CD4-positive, alpha-beta T cell (primary cell): ENCODE data around the gene STX11. TPM values are rescaled to one million over a fixed set of nuclear protein-coding genes. Genes with fewer than 3 reads are reported as not detected.

Source experiments
- ATAC-seq: fragments of 200-7000 bp; cut with Tn5 transposase; one replicate; pipeline ENCODE4 v1.10.0; 2022; ENCODE audit warnings: mild to moderate bottlenecking; ENCODE audit not compliant: poor library complexity
- CTCF ChIA-PET: fragments of 350-600 bp; sonication (Branson Sonifier 250); formaldehyde crosslinking; loops from one replicate; lab custom pipeline; 2021; ENCODE audit warnings: antibody characterized with exemption, inconsistent platforms; lab: Charles Lee
- POLR2A ChIA-PET: fragments of 350-600 bp; sonication (Branson Sonifier 250); formaldehyde crosslinking; loops from one replicate; lab custom pipeline; 2021; ENCODE audit warnings: antibody characterized with exemption, inconsistent platforms; lab: Charles Lee
- DNase-seq, 14 experiments: peaks; one replicate each; pipeline ENCODE4 v3.0.0-alpha.2; 2013 to 2020; ENCODE audit warnings: mixed read lengths in 2 of 14
- H3K27ac ChIP-seq, 2 donors: one replicate each; pipeline versions ENCODE4 v1.5.1 to v1.7.0; 2013; ENCODE audit warnings: low read length in 2 of 2, low read depth in 1 of 2, mild to moderate bottlenecking in 1 of 2
- H3K27me3 ChIP-seq, 2 experiments: 1 replicate in 1 of 2; 2 replicates in 1 of 2; pipeline versions ENCODE4 v1.6.1 to v1.7.0; 2013; ENCODE audit warnings: low read length in 2 of 2, control low read depth in 1 of 2, mild to moderate bottlenecking in 1 of 2, moderate library complexity in 1 of 2; ENCODE audit not compliant: insufficient read depth in 2 of 2, control insufficient read depth in 1 of 2
- H3K36me3 ChIP-seq: one replicate; pipeline ENCODE4 v1.6.1; 2013; ENCODE audit warnings: low read length, control low read depth; ENCODE audit not compliant: insufficient read depth
- H3K4me1 ChIP-seq: one replicate; pipeline ENCODE4 v1.6.1; 2013; ENCODE audit warnings: low read length, control low read depth; ENCODE audit not compliant: insufficient read depth
- H3K4me3 ChIP-seq: one replicate; pipeline ENCODE4 v1.5.1; 2013; ENCODE audit warnings: mild to moderate bottlenecking, low read length, moderate library complexity
- H3K9me3 ChIP-seq, 2 experiments: 1 replicate in 1 of 2; 2 replicates in 1 of 2; pipeline versions ENCODE4 v1.6.1 to v1.7.0; 2013; ENCODE audit warnings: low read length in 2 of 2, mild to moderate bottlenecking in 2 of 2, control low read depth in 1 of 2, moderate library complexity in 1 of 2; ENCODE audit not compliant: control insufficient read depth in 1 of 2, insufficient read depth in 1 of 2
- H3K27ac Mint-ChIP-seq: one replicate; pipeline ENCODE4 v1.8.0; 2020; ENCODE audit warnings: mixed read lengths
- H3K27me3 Mint-ChIP-seq: one replicate; pipeline ENCODE4 v1.8.0; 2021; ENCODE audit warnings: mixed read lengths
- H3K36me3 Mint-ChIP-seq: one replicate; pipeline ENCODE4 v1.8.0; 2021; ENCODE audit warnings: low read depth, mixed read lengths
- H3K4me1 Mint-ChIP-seq: one replicate; pipeline ENCODE4 v1.8.0; 2021; ENCODE audit warnings: low read depth, mixed read lengths
- H3K4me3 Mint-ChIP-seq: one replicate; pipeline ENCODE4 v1.8.0; 2020; ENCODE audit warnings: mild to moderate bottlenecking, mixed read lengths
- H3K9me3 Mint-ChIP-seq: one replicate; pipeline ENCODE4 v1.8.0; 2020; ENCODE audit warnings: mixed read lengths
- intact Hi-C, 2 experiments: fragments of 100-400 bp; cut with DNase I in 1 of 2; cut with micrococcal nuclease in 1 of 2; formaldehyde crosslinking; loops; one replicate each; pipeline versions ENCODE4 v1.15.1 to v1.9.0; 2023 to 2025; cut with DNase I, micrococcal nuclease
- total RNA-seq, 174 experiments: library from RNA in 2 of 174; stranded (reverse) in 2 of 174; gene quantifications; one replicate each; pipeline ENCODE4 v1.2.3 and lab custom pipeline; 2021 to 2026
- TF ChIP-seq, protein P1 (sequence below): fragments of 200-600 bp; IDR thresholded peaks from one replicate; pipeline ENCODE4 v1.8.0; 2022; ENCODE audit warnings: antibody characterized with exemption, mild to moderate bottlenecking

Gene STX11
- total RNA-seq, 2 experiments from 2014 or later, result 16.1 to 16.8 TPM

DNA sequence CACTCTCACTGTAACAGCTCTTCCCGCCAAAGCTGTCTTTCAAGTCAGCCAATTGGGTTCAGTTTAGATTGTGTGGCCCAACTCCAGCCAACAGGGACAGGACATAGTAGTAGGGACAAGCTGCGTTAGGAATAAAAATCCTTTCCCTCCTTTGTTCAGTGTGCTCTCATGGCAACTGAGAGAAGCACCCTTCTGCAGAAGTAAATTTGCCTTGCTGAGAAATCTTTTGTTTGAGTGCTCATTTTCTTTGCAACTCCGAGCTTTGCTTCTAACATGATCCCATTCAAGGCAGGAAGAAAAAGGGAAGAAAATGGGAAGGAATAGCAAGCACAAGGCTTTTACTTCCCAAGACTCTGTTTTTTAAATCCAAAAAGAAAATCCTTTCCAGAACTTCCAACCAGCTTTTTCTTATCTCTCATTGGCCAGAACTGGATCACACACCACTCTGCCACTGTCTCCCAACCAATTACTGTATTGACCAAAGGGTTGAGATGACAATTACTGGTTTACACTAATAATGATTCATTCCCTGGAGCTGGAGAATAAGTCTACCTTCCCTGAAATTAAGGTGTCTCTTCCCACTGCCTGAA, 52.7 kb downstream of the STX11 start:
- peaks cover 17% of the 10 kb centered on the region for H3K27me3 Mint-ChIP-seq
- ChIA-PET CTCF (no interaction called here), POLR2A (no interaction called here)
- Histone ChIP-seq H3K36me3 (no peaks in the 10 kb centered on the region), H3K27me3 (no peaks in the 10 kb centered on the region), H3K9me3 (peaks cover 10 to 31% of the 10 kb centered on the region in 2 experiments), H3K27ac (no peak overlapping the region), H3K4me3 (no peak overlapping the region), H3K4me1 (no peaks in the 10 kb centered on the region)
- H3K36me3 Mint-ChIP-seq, result peaks cover 5% of the 10 kb centered on the region
- peaks cover 19% of the 10 kb centered on the region for H3K9me3 Mint-ChIP-seq
- DNase-seq (no peak), ATAC-seq (no peak)
- H3K27ac Mint-ChIP-seq, result no peak overlapping the region
- TF ChIP-seq, protein P1, sequence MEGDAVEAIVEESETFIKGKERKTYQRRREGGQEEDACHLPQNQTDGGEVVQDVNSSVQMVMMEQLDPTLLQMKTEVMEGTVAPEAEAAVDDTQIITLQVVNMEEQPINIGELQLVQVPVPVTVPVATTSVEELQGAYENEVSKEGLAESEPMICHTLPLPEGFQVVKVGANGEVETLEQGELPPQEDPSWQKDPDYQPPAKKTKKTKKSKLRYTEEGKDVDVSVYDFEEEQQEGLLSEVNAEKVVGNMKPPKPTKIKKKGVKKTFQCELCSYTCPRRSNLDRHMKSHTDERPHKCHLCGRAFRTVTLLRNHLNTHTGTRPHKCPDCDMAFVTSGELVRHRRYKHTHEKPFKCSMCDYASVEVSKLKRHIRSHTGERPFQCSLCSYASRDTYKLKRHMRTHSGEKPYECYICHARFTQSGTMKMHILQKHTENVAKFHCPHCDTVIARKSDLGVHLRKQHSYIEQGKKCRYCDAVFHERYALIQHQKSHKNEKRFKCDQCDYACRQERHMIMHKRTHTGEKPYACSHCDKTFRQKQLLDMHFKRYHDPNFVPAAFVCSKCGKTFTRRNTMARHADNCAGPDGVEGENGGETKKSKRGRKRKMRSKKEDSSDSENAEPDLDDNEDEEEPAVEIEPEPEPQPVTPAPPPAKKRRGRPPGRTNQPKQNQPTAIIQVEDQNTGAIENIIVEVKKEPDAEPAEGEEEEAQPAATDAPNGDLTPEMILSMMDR, result no peak
- H3K4me3 Mint-ChIP-seq, result no peak overlapping the region
- peaks cover 13% of the 10 kb centered on the region for H3K4me1 Mint-ChIP-seq
- intact Hi-C loops, result no loop called here

DNA sequence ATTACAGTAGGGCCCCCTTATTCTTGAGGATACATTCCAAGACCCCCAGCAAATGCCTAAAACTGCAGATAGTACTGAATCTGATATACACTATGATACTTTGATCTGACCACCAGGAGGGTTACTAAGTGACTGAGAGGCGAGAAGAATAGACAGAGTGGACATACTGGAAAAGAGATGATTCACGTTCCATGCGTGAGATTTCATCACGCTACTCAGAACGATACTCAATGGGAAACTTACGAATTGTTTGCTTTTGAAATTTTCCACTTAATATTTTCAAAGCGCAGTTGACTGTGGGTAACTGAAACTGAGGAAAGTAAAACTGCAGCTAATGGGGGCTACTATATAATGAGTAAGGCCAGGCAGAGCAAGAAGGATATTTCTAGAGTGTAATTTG, 60.8 kb downstream of the STX11 start:
- peaks cover 22% of the 10 kb centered on the region for H3K27me3 Mint-ChIP-seq
- intact Hi-C loops, result loop anchor here (10.0 kb wide), 3 partner anchors 366 to 756 kb away; partner anchors contain the start of genes ADAT2 (in 1 of the 2), LTV1 (in 1 of the 2) and PEX3 (in 1 of the 2)
- no peak overlapping the region for H3K27ac Mint-ChIP-seq
- DNase-seq, result no peak
- no peak for ATAC-seq
- TF ChIP-seq, protein P1, result no peak
- H3K36me3 ChIP-seq, result no peaks in the 10 kb centered on the region
- no peak overlapping the region for H3K27ac ChIP-seq
- H3K9me3 ChIP-seq, result peaks cover 4 to 5% of the 10 kb centered on the region in 2 experiments
- ChIA-PET POLR2A (no interaction called here), CTCF (interaction anchor here (0.5 kb wide), 1 partner anchor 14 kb away, joined by 3 read pairs; no protein-coding TSS in a partner anchor)
- no peak overlapping the region for H3K4me3 ChIP-seq
- peaks cover 14% of the 10 kb centered on the region for H3K4me1 ChIP-seq
- H3K4me3 Mint-ChIP-seq, result no peak overlapping the region
- H3K27me3 ChIP-seq, result peaks cover 0 to 12% of the 10 kb centered on the region in 2 experiments
- peaks cover 2% of the 10 kb centered on the region for H3K9me3 Mint-ChIP-seq
- peaks cover 14% of the 10 kb centered on the region for H3K4me1 Mint-ChIP-seq
- peaks cover 10% of the 10 kb centered on the region for H3K36me3 Mint-ChIP-seq

DNA sequence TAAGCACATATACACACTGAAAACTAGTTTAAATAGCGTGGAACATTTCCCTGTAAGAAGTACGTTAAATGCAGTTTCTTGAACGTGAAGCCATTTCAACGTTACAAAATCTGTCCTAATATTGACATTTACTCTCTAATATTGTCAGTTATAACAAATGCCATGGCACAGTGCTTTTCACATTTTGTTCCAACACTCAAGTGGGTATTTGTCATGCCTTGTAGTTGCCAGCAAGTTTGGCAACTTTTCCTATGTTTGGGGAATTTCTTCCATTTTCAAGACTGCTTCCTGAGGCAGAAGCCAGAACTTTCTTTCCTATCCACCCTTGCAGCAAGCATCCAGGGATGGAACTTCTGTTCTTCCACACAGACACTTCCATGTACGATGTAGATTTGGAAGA, 63.0 kb downstream of the STX11 start:
- Histone ChIP-seq H3K9me3 (peaks cover 4 to 5% of the 10 kb centered on the region in 2 experiments), H3K4me1 (peaks cover 23% of the 10 kb centered on the region), H3K4me3 (no peak overlapping the region), H3K27me3 (peaks cover 0 to 12% of the 10 kb centered on the region in 2 experiments), H3K27ac (no peak overlapping the region), H3K36me3 (no peaks in the 10 kb centered on the region)
- H3K9me3 Mint-ChIP-seq, result peaks cover 2% of the 10 kb centered on the region
- POLR2A ChIA-PET, result interaction anchor here (0.6 to 1.1 kb wide), 2 partner anchors 8 to 62 kb away, joined by 3 read pairs; no protein-coding TSS in a partner anchor
- peaks cover 25% of the 10 kb centered on the region for H3K27me3 Mint-ChIP-seq
- ATAC-seq (no peak), DNase-seq (no peak)
- no peak overlapping the region for H3K27ac Mint-ChIP-seq
- H3K36me3 Mint-ChIP-seq, result peaks cover 22% of the 10 kb centered on the region
- intact Hi-C loops, result loop anchor here (10.0 kb wide), 3 partner anchors 369 to 759 kb away; partner anchors contain the start of genes ADAT2 (in 1 of the 2), LTV1 (in 1 of the 2) and PEX3 (in 1 of the 2)
- H3K4me1 Mint-ChIP-seq, result peaks cover 35% of the 10 kb centered on the region
- TF ChIP-seq, protein P1, result no peak
- H3K4me3 Mint-ChIP-seq, result no peak overlapping the region
- CTCF ChIA-PET, result no interaction called here
